Retinal pigment epithelial cell (primary cell): ENCODE results near the gene ITGA5.

ENCODE experiments used
- DNase-seq: peaks from one replicate; pipeline ENCODE4 v3.0.0-alpha.2; 2010; ENCODE audit warnings: low read depth
- H3K4me3 ChIP-seq: 2 replicates; pipeline ENCODE4 v1.5.1; 2011; ENCODE audit warnings: mild to moderate bottlenecking, low read length, control low read depth, moderate library complexity
- CTCF ChIP-seq: conservative IDR thresholded peaks from 2 replicates; pipeline ENCODE4 v1.5.1; 2011; ENCODE audit warnings: low read depth, low read length, control low read depth, inconsistent platforms

ITGA5 gene

GRCh38 chr12:54431911-54432814, 13.1 kb upstream of the ITGA5 start:
- DNase-seq = no peak
- no peak overlapping the region for H3K4me3 ChIP-seq
- no peak for TF ChIP-seq CTCF

- H3K4me3 ChIP-seq = no peak overlapping the region
- no peak for TF ChIP-seq CTCF
- no peak for DNase-seq
Measured at GRCh38 chr12:54430471-54431069, 11.5 kb upstream of the ITGA5 start.

GRCh38 chr12:54429014-54429471, 10.0 kb upstream of the ITGA5 start:
- DNase-seq = no peak
- no peak overlapping the region for H3K4me3 ChIP-seq
- TF ChIP-seq CTCF = no peak

- no peak for TF ChIP-seq CTCF
- DNase-seq = no peak
- H3K4me3 ChIP-seq = no peak overlapping the region
Measured at GRCh38 chr12:54428050-54429013, 9.3 kb upstream of the ITGA5 start.

- no peak overlapping the region for H3K4me3 ChIP-seq
- DNase-seq = no peak
- TF ChIP-seq CTCF = no peak
Measured at GRCh38 chr12:54427106-54427505, 8.0 kb upstream of the ITGA5 start.

GRCh38 chr12:54426690-54427089, 7.6 kb upstream of the ITGA5 start:
- no peak overlapping the region for H3K4me3 ChIP-seq
- no peak for TF ChIP-seq CTCF

More at GRCh38 chr12:54426690-54427089, 7.6 kb upstream of the ITGA5 start:
- no peak for DNase-seq
